ENCODE results near the gene DTD2.

DTD2 gene

DNA sequence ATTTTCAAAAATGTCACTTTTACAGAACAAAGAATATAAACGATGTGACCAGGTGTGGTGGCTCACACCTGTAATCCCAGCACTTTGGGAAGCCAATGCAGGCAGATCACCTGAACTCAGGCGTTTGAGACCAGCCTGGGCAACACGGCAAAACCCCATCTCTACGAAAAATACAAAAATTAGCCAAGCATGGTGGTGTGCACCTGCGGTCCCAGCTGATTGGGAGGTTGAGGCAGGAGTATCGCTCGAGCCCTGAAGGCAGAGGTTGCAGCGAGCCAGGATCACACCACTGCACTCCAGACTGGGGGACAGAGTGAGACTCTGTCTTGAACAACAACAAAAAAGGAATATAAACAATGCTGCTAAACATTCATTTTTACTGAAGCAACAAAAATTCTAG is 52.2 kb downstream of the DTD2 start:
- no peak for DNase-seq (ENCODE audit: low spot score)

DNA sequence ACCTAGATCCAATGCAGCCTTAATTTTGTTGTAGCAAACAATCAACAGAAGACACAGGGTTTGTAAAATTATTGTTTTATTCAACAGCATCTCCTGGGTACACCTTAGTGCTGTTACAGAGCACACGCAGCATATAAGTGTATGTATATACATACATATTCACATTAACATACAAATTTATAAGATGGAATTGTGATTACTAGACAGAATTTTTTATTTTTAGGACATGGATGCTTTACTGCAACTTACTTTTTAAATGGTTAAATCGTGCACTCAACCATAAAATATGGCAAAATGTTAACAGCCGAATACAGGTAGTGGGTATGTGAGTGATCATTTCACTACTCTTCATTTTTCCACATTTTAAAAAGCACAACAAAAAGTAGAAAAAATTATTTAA is 53.6 kb downstream of the DTD2 start:
- DNase-seq (ENCODE audit: low spot score) = no peak

DNA sequence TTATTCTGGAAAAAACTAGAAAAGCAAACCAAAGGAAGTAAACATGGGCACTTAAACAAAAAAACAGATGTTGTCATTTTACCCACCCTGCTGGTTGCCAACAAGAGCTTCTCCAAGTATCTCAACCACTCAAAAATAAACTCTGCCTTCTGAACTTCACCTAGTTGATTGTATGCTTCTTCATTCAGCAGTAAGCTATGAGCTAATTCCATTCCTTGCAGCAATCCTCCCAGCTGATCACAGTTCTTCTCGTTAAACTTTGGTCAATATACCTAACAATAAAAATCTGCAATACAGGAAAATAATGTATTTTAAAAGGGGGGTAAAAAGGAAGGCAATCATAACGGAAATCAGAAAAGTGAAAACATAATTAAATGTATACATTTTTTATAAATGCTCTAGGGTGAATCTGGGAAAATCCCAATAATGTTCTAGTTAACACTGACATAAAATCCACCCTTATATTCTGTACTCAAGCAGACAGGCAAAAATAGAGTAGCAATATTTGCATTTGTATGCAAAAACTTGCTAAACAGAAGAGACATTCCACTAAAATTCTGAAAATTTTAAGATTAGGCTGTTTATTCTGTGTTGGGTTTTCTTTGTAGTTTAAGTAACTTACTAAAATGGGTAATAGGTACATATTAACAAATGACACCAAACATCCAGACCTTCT is 54.4 kb downstream of the DTD2 start:
- no peak for DNase-seq (ENCODE audit: low spot score)

DNA sequence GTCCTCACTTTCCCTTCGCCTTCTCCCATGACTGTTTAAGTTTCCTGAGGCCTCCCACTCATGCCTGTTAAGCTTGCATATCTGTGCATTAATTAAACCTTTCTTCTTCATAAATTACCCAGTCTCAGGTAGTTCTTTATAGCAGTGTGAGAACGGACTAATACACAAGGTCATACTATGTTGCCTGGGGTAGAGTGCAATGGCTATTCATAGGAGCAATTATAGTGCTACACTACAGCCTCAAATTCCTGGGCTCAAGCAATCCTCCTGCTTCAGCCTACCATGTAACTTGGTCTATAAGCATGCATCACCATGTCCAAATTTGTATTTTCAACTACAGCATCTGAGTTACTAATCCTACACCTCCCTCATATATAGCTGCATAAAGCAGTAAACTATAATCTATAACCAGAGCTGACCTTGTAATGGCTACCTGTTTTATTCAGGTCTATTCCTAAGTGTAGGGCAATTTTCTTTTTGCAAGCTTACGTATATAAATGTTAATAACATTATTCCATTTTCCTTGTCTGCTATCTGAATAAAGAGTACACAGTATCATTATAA is 55.9 kb downstream of the DTD2 start:
- no peak for DNase-seq (ENCODE audit: low spot score)

DNA sequence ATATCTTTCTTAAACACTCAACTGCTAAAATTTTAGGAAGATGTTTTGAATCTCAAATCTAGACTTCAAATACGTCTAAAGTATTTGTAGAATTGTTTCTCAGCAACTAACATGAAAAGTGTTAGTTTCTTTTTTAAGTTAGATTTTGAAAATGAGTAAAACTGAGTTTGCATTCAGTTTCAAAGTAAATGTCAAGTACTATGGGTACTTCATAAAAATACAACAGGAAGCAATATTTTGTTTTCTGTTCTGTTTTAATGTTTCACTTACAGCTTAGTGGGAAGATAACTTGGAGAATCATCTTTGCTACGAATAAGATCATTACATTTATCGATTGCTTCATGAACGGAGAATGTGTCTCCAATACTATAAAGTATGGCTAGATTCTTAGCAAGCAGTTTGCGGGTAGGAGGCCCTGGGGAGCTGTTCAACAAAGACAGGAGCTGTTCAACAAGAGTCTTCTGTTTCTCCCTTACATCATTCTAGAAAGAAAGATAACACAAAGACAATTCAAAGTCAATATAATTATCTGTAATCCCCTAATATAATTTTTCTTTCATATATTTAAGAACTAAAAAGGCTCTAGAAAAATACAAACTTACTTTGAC is 57.2 kb downstream of the DTD2 start:
- DNase-seq (ENCODE audit: low spot score) = no peak
